M059J (cell line): ENCODE data around the gene ADAMTSL5. TPM values are rescaled to one million over a fixed set of nuclear protein-coding genes. Genes with fewer than 3 reads are reported as not detected.
"Not testable (repeated sequence)": the region's sequence is repeated elsewhere in the genome, so short reads cannot be mapped to it uniquely, and the experiment has no call there.

Experiments
- DNase-seq: peaks from one replicate; pipeline ENCODE4 v3.0.0-alpha.2; 2012; ENCODE audit warnings: low read depth
- total RNA-seq: library from RNA; depleted of rRNA; stranded (reverse); fragments of >200 nt; shearing (Covaris generic); gene quantifications from 2 replicates; pipeline ENCODE4 v1.2.3, GENCODE V29; 2014

ADAMTSL5 gene
- total RNA-seq, 1 experiment from 2014 or later, result 3.7 TPM

- peak; percentile 42 for DNase-seq
Measured at GRCh38 chr19:1513499-1514294, 878 bp upstream of the ADAMTSL5 start.

GRCh38 chr19:1511318-1512317 lies 1.2 kb downstream of the ADAMTSL5 start:
- no peak for DNase-seq

GRCh38 chr19:1510807-1511206 lies 2.0 kb downstream of the ADAMTSL5 start:
- DNase-seq, result no peak

GRCh38 chr19:1510442-1510806 lies 2.4 kb downstream of the ADAMTSL5 start:
- DNase-seq, result no peak

GRCh38 chr19:1509602-1510441 lies 3.0 kb downstream of the ADAMTSL5 start:
- DNase-seq, result no peak

GRCh38 chr19:1508507-1508856 lies 4.3 kb downstream of the ADAMTSL5 start:
- DNase-seq, result no peak

GRCh38 chr19:1507763-1508506 lies 4.9 kb downstream of the ADAMTSL5 start:
- DNase-seq, result peak; percentile 86

- no peak for DNase-seq
Measured at GRCh38 chr19:1507192-1507660, 5.6 kb downstream of the ADAMTSL5 start.

- no peak for DNase-seq
Measured at GRCh38 chr19:1505991-1506881, 6.6 kb downstream of the ADAMTSL5 start.

GRCh38 chr19:1505012-1505411 lies 7.8 kb downstream of the ADAMTSL5 start:
- DNase-seq, result no peak

- DNase-seq, result no peak
Measured at GRCh38 chr19:1503925-1504773, 8.7 kb downstream of the ADAMTSL5 start.

GRCh38 chr19:1503089-1503924 lies 9.5 kb downstream of the ADAMTSL5 start:
- no peak for DNase-seq

GRCh38 chr19:1502433-1503088 lies 10.3 kb downstream of the ADAMTSL5 start:
- no peak for DNase-seq

GRCh38 chr19:1501200-1501595 lies 11.6 kb downstream of the ADAMTSL5 start:
- no peak for DNase-seq

- DNase-seq, result not testable (repeated sequence)
Measured at GRCh38 chr19:1499231-1499630, 13.6 kb downstream of the ADAMTSL5 start.

- DNase-seq, result no peak
Measured at GRCh38 chr19:1497578-1498235, 15.1 kb downstream of the ADAMTSL5 start.
